ENCODE results near the gene DOCK6. TPM values are rescaled to one million over a fixed set of nuclear protein-coding genes. Genes with fewer than 3 reads are reported as not detected.

DOCK6 gene
- total and polyA plus RNA-seq, 2 of the 13 experiments (the other 11 are each of a cell fraction or from before 2014, with no cell fraction given): 5.4 to 38.1 TPM

DNA sequence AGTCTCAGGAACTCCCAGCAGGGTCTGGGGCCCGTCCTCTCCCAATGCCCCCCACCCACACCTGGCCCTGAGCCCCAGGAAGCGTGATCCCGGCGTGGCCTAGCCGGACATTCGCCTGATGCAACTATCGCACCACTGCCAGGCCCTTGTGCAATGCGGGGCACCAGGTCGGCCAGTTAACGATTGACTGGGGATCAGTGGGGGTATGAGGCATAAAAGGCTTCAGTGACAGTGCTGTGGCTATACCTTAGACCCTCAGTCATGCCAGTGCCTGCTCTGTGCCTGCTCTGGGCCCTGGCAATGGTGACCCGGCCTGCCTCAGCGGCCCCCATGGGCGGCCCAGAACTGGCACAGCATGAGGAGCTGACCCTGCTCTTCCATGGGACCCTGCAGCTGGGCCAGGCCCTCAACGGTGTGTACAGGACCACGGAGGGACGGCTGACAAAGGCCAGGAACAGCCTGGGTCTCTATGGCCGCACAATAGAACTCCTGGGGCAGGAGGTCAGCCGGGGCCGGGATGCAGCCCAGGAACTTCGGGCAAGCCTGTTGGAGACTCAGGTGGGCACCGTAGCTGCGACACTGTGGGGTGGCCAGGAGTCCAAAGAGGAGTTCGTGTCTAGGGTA lies 22.8 kb downstream of the DOCK6 start, which contains the start of gene ANGPTL8 (continued):
- TF ChIP-seq ZNF792 (CRISPR knock-in tag; IDR thresholded peaks at IDR 0.05): peak; percentile 93; the same call in 1 of the 2 replicates
- TF ChIP-seq, protein P1, sequence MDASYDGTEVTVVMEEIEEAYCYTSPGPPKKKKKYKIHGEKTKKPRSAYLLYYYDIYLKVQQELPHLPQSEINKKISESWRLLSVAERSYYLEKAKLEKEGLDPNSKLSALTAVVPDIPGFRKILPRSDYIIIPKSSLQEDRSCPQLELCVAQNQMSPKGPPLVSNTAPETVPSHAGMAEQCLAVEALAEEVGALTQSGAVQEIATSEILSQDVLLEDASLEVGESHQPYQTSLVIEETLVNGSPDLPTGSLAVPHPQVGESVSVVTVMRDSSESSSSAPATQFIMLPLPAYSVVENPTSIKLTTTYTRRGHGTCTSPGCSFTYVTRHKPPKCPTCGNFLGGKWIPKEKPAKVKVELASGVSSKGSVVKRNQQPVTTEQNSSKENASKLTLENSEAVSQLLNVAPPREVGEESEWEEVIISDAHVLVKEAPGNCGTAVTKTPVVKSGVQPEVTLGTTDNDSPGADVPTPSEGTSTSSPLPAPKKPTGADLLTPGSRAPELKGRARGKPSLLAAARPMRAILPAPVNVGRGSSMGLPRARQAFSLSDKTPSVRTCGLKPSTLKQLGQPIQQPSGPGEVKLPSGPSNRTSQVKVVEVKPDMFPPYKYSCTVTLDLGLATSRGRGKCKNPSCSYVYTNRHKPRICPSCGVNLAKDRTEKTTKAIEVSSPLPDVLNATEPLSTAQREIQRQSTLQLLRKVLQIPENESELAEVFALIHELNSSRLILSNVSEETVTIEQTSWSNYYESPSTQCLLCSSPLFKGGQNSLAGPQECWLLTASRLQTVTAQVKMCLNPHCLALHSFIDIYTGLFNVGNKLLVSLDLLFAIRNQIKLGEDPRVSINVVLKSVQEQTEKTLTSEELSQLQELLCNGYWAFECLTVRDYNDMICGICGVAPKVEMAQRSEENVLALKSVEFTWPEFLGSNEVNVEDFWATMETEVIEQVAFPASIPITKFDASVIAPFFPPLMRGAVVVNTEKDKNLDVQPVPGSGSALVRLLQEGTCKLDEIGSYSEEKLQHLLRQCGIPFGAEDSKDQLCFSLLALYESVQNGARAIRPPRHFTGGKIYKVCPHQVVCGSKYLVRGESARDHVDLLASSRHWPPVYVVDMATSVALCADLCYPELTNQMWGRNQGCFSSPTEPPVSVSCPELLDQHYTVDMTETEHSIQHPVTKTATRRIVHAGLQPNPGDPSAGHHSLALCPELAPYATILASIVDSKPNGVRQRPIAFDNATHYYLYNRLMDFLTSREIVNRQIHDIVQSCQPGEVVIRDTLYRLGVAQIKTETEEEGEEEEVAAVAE (CRISPR knock-in tag; IDR thresholded peaks at IDR 0.05; ENCODE audit: borderline replicate concordance): peak; percentile 92
- TF ChIP-seq EEA1 (CRISPR knock-in tag; IDR thresholded peaks at IDR 0.05; ENCODE audit: borderline replicate concordance): no peak; the same call in 1 of the 2 replicates
- TF ChIP-seq ZNF510 (CRISPR knock-in tag; IDR thresholded peaks at IDR 0.05; ENCODE audit: low read depth): 0 out of 2 replicates have a peak, but pooled peaks have one; percentile 72
- no peak for TF ChIP-seq RBM22 (optimal IDR thresholded peaks at IDR 0.05; ENCODE audit: low read length)
- TF ChIP-seq, protein P2, sequence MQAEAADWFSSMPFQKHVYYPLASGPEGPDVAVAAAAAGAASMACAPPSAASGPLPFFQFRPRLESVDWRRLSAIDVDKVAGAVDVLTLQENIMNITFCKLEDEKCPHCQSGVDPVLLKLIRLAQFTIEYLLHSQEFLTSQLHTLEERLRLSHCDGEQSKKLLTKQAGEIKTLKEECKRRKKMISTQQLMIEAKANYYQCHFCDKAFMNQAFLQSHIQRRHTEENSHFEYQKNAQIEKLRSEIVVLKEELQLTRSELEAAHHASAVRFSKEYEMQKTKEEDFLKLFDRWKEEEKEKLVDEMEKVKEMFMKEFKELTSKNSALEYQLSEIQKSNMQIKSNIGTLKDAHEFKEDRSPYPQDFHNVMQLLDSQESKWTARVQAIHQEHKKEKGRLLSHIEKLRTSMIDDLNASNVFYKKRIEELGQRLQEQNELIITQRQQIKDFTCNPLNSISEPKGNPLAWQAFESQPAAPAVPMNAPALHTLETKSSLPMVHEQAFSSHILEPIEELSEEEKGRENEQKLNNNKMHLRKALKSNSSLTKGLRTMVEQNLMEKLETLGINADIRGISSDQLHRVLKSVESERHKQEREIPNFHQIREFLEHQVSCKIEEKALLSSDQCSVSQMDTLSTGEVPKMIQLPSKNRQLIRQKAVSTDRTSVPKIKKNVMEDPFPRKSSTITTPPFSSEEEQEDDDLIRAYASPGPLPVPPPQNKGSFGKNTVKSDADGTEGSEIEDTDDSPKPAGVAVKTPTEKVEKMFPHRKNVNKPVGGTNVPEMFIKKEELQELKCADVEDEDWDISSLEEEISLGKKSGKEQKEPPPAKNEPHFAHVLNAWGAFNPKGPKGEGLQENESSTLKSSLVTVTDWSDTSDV (CRISPR knock-in tag; IDR thresholded peaks at IDR 0.05): no peak
- peak; percentile 59; the same call in 1 of the 2 replicates for TF ChIP-seq ZNF205 (CRISPR knock-in tag; IDR thresholded peaks at IDR 0.05)
- TF ChIP-seq, protein P3, sequence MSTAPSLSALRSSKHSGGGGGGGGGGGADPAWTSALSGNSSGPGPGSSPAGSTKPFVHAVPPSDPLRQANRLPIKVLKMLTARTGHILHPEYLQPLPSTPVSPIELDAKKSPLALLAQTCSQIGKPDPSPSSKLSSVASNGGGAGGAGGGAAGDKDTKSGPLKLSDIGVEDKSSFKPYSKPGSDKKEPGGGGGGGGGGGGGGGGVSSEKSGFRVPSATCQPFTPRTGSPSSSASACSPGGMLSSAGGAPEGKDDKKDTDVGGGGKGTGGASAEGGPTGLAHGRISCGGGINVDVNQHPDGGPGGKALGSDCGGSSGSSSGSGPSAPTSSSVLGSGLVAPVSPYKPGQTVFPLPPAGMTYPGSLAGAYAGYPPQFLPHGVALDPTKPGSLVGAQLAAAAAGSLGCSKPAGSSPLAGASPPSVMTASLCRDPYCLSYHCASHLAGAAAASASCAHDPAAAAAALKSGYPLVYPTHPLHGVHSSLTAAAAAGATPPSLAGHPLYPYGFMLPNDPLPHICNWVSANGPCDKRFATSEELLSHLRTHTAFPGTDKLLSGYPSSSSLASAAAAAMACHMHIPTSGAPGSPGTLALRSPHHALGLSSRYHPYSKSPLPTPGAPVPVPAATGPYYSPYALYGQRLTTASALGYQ (CRISPR knock-in tag; IDR thresholded peaks at IDR 0.05): peak; percentile 85
- TF ChIP-seq SMARCE1 (IDR thresholded peaks at IDR 0.05; ENCODE audit: borderline replicate concordance): no peak
- 0 out of 2 replicates have a peak, but pooled peaks have one; percentile 10 for TF ChIP-seq SRF (IDR thresholded peaks at IDR 0.05; ENCODE audit: low read depth, low read length)
- no peak for TF ChIP-seq KAT2B (IDR thresholded peaks at IDR 0.05; ENCODE audit: borderline replicate concordance, low read depth, low read length)
- TF ChIP-seq, protein P4, sequence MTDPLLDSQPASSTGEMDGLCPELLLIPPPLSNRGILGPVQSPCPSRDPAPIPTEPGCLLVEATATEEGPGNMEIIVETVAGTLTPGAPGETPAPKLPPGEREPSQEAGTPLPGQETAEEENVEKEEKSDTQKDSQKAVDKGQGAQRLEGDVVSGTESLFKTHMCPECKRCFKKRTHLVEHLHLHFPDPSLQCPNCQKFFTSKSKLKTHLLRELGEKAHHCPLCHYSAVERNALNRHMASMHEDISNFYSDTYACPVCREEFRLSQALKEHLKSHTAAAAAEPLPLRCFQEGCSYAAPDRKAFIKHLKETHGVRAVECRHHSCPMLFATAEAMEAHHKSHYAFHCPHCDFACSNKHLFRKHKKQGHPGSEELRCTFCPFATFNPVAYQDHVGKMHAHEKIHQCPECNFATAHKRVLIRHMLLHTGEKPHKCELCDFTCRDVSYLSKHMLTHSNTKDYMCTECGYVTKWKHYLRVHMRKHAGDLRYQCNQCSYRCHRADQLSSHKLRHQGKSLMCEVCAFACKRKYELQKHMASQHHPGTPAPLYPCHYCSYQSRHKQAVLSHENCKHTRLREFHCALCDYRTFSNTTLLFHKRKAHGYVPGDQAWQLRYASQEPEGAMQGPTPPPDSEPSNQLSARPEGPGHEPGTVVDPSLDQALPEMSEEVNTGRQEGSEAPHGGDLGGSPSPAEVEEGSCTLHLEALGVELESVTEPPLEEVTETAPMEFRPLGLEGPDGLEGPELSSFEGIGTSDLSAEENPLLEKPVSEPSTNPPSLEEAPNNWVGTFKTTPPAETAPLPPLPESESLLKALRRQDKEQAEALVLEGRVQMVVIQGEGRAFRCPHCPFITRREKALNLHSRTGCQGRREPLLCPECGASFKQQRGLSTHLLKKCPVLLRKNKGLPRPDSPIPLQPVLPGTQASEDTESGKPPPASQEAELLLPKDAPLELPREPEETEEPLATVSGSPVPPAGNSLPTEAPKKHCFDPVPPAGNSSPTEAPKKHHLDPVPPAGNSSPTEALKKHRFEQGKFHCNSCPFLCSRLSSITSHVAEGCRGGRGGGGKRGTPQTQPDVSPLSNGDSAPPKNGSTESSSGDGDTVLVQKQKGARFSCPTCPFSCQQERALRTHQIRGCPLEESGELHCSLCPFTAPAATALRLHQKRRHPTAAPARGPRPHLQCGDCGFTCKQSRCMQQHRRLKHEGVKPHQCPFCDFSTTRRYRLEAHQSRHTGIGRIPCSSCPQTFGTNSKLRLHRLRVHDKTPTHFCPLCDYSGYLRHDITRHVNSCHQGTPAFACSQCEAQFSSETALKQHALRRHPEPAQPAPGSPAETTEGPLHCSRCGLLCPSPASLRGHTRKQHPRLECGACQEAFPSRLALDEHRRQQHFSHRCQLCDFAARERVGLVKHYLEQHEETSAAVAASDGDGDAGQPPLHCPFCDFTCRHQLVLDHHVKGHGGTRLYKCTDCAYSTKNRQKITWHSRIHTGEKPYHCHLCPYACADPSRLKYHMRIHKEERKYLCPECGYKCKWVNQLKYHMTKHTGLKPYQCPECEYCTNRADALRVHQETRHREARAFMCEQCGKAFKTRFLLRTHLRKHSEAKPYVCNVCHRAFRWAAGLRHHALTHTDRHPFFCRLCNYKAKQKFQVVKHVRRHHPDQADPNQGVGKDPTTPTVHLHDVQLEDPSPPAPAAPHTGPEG (CRISPR knock-in tag; IDR thresholded peaks at IDR 0.05): peak; percentile 44; the same call in 1 of the 2 replicates
- no peak for TF ChIP-seq IRX3 (CRISPR knock-in tag; IDR thresholded peaks at IDR 0.05; ENCODE audit: borderline replicate concordance, low read depth)

Data from HepG2 (cell line).